ENCODE results near the gene HRK.

Gene HRK

DNA sequence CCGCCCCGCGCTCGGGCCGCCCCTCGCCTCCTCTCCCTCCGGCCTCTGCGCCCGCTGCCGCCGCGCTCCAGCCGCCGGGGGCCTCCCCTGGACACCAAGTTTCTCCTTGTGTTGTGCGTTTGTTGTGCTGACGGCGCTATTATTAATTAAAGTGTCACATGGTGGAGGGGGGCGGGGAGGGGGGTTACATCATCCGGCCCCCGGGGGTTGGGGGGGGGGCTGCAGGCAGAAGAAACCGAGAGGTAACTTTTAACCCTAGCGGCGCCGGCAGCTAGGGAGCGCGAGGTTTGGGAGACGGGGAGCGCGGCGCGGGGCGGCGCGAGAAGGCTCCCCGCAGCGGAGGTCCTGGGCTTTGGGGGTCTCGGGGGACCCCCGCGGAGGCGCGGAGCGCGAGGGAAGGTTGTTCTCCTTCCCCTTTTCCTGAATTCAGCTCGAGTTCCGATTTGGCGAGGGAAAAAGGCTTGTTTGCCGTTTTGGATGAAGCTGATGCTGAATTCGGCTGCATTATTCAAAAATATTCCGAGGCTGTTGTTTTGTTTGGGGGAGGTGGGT lies at the start of gene HRK:
Gene HRK, minus strand, starts transcription at position 117 of the 552 bp plus-strand sequence. CDS start 134 bp downstream, outside the sequence.
- DNase-seq: no peak

DNA sequence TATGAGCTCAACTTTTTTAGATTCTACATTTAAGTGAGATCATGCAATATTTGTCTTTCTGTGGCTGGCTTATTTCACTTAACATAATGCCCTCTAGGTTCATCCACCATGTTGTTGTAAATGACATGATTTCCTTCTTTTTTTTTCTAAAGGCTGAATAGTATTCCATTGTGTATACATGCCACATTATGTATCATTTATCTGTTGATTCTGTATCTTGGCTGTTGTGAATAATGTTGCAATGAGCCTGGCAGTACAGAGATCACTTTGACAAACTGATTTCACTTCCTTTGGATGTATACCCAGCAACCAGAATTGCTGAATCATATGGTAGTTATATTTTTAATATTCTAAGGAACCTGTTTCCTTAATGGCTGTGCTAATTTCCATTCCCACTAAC lies 48.6 kb upstream of the HRK start:
- no peak for DNase-seq

DNA sequence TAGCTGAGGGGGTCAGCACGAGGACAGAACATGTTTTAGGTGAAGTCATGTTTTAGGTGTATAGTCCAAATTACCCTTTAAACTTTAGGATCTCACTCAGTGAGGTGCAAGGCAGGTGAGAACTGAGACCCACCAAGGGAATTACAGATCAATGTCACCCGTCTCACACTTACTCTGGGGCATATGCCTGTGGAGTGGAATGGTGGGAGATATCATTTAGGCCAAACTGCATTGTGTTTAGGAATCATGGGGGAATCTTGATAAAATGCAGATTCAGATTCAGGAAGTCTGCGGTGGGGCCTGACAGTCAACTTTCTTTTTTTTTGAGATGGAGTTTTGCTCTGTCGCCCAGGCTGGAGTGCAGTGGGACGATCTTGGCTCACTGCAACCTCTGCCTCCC lies 47.3 kb upstream of the HRK start:
- no peak for DNase-seq

DNA sequence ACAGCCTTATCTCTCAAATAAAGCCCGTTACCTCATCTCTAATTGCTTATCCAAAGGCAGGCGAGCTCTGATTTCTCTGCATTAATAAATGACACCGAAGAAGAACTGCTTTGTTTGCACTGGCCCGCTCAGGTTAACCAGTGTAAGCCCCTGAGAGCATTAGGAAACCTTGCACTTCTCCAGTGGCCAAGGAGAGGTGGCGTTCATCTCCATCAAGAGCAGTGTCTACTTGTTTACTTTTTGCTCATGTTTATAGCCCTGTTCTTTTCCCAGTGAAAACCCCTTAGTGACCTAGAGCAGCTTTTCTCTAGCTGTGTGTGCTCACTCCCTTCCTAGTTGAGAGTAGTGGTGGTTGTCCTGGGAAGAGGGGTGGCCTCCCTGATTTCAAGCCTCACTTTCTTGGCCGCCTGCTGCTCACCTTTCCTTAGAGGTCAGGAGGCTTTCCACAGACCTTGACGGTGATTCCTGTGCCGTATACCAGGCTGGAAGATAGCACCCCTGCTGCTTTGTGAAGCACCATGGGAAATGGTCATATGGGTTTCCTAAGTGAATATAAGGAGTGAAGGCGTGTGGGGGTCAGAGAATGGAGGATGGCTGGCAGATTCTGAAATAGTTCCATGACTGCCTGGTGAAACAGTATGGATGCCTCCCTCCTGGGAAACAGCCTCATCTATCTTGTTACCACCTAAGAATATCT lies 46.2 kb upstream of the HRK start:
- no peak for DNase-seq

DNA sequence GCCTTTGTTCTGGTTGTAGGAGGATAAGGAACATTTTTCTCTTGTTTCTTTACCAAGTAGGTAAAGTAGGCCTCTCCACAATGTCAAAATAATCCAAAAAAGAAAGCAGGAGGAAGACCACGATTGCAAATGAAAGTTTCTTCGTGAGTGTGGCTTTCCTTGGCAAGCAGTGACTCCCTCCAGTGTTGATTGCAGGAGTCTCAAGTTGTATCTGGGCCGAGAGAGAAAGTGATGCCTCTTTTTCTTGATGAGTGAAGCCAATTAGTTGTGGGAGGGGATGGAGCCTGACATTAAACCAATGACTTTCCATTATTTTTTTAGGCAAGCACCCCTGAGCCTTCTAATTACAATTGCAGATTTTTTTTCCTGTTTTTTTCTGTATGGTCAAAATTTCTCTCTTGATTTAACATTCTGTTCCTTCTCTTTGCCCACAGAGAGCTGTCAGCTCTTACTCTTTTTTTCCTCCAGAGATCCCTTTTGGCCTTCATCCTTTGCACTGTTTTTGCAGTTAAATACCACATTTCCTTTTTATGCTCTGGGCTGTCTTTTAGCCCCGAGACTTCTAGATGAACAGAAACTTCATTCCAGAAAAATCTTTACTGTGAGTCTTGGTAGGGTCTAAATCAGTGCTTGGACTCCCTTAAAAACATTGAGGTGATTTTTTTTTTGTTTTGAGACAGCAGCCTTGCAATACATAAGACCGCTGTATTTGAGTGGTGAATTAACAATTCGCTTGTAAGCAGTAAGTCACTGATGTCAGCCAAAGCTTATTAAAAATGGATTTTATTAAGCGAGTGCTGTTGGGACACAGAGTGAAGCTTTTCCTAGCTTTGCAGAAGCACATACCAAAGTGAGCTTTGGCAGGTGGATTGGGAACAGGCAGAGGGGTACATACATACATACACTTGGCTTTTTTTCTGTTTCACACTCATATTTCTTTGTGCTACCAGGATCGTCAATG lies 45.3 kb upstream of the HRK start:
- no peak for DNase-seq

DNA sequence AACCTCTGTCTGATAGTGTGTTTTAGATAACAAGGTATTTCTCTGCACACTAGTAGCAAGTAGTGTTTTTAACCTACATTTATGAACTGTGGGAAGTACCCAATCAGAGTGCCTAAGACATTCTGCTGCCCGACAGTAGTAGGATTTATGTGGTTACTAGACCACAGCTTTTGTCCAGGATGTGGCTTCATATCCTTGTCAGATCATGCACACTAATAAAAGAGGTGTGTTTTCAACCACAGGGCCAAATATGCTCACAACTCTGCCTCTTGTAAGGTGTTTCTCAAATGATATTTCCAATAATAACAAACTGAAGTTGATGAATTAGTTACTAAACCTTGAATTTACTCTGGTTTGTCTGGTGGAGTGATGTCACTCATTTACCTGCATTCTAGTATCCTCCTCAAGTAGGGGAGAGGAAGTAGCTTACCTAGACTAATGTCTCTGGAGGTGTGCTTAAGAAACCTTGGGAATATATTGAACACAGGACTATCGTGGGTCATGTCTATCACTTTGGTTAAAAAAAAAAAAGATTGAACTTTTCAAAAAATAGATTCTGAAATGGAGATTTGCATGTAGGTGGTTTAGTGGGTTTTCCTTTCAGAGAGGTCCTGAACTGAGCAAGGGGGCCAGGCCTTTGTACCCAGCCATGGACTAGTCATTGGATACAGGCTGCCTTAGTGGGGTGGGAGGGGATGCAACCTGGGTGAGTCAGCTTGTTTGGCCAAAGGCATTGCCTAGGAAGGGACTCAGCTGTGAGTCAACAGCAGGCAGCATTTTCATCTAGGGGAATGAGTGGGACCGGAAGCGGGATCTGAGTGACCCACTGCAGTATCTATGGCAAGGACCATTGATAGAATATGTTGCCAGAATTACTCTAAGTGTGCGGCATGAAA lies 43.6 kb upstream of the HRK start:
- no peak for DNase-seq

DNA sequence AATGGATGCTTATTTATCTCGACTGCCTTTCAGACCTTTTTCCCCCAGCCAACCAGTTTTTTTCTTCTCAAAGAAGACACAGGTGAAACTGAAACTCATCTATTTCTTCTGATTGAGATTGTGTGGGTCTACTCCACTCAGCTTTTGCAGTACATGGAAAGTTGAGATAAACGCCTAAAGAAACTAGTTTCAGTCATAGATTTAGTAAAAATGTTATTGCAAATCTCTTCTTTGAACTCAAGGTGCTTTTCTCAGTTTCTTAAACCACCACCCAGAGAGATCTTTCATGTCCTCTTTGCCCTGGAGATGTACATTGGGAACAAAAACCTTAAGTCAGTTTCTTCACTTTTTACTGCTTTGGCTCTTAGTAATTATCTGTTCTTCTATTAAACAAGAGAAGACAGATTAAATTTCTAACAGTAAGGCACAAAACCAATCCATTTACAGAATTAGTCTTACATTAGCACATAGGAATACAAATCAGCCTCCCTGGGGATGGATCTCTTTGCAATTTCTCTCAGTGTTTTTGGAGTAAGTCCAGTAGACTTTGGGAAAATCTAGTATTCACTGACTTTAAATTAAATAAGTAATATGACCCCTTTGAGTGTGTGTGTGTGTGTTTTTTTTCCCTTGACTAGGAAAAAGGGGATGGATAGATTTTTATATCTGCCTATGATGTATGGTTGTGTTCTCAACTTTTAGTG lies 41.1 kb upstream of the HRK start:
- no peak for DNase-seq

DNA sequence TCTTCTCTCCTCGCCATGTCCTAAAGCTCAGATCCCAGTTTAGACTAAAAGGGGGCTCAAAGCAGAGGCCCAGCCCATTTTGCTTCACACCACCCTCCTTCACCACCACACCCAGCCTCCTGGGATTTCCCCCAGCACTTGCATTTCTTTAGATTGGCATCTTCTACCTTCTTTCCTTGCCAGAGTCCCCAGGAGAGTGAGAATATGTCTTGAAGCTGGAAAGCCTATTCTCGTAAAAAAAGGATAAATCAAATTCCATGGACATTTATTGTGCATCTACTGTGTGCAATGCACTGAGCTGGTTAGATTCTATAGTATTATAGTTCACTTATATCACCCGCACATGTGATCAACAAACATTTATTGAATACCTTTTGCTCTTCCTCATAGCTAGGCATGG lies 39.7 kb upstream of the HRK start:
- DNase-seq: no peak

DNA sequence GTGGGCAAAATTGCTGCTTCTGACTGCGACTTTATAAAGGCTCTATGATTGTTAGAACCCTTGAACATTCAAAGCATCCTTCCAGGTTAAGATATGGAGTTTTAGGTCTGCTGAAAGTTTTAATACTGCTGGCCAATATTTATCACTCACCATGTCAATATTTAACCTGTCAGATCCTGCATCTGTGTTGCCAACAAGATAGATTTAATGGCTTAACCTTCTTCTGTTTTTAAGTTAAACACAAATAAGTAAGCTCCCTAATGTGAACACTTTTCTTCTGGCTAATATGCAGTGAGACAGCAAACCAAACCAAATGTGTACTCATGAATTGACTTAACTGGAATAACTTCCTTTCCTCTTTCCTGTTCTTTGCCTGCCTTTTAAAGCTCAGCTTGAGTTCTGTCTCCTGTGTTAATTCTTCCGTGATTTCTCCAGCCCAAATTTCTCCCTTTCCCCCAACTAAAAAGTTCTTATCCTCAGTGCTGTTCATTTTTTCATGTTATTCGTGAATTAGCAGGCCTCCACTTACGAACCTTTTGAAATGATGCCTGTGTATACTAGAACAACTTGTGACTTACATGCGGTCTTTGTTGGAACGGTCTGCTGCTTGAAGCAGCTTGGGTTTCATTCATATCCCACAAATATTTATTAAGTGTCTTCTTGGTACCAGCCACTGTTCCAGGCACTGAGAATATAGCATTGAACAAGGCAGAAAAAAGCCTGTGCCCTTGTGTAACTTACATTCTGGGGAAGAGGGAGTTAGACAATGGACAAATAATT lies 38.7 kb upstream of the HRK start:
- no peak for DNase-seq

DNA sequence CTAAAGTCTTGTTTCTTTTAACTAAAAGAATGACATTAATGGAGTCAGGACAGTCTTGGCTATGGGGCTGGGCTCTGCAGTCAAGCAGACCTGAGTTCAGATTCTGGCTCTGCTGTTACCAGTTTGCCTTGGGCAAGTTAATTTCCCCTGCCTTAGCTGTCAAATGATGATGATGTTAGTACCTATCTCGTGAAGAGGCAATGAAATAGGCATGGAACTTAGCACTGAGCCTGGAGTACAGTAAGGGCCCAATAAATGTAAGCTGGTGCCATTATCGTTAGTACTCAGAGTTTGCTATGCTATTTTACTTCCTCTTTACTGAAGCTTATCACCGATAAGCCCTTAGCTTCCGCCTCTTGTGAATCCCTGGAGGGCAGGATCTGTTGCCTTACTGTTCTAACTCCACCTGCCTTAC lies 38.0 kb upstream of the HRK start:
- no peak for DNase-seq

DNA sequence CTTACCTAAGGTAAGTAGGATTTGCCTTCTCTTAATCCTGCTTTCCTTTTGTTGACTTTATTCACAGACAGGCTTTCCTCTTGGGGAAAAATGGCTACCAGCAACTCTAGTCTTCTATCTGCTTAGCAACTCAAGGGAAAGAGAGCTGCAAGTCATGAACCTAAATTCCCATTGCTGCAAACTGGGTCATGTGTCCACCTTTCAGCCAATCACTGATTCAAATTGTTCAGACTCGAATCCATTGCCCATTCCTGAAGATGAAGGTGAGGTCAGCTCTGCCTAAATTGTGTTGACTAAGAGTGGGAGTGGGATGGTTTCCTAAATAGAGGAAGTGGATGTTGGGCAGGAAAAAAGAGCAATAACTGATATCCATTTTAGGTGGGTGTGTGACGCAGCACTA lies 37.2 kb upstream of the HRK start:
- no peak for DNase-seq

DNA sequence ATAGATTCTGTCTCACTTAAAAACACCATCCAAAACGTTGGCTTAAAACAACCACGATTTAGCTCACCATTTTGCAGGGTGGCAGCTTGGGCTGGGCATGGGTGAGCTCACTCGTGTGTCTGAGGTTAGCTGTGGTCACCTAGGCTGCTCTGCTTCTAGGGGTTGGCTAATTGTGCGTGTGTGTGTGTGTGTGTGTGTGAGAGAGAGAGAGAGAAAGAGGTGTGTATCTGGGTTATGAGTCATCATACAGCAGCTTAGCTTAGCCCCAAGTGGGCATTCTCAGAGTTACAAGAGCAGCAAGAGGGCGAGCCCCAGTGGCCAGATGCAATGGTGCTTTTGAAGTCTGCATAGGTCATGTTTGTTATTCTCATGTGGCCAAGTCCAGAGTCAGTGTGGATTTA lies 35.5 kb upstream of the HRK start:
- no peak for DNase-seq

DNA sequence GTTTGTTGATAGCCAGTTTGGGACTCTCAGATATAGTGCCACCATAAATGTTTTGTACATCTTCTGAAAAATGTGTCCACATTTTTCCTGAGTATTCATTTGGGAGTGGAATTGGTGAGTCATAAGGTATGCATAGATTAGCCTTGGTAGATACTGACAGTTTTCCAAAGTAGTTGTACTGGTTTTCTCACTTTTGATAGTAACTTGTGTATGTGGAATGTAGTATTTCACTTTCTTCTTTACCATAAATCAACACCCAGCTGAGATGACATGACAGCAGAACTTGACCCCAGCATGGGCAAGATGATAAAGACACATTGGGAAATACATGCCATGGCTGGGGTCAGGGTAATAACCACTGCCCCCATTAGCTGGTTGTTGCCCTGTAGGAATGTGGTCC lies 34.9 kb upstream of the HRK start:
- DNase-seq: no peak

DNA sequence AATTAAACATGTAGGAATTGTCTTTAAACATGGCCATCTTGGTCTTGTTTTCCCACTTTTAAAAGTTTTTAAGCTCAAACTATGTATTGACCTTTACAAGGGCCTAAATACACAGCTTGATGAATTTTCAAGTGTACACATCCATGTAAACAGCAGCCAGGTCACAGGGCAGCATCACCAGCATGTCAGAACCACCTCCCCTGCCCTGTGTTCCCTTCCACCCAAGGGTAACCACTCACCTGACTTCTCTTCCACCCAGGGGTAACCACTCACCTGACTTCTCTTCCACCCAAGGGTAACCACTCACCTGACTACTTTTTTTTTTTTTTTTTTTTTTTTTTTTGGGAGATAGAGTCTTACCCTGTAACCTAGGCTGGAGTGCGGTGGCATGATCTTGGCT lies 34.1 kb upstream of the HRK start:
- DNase-seq: no peak

DNA sequence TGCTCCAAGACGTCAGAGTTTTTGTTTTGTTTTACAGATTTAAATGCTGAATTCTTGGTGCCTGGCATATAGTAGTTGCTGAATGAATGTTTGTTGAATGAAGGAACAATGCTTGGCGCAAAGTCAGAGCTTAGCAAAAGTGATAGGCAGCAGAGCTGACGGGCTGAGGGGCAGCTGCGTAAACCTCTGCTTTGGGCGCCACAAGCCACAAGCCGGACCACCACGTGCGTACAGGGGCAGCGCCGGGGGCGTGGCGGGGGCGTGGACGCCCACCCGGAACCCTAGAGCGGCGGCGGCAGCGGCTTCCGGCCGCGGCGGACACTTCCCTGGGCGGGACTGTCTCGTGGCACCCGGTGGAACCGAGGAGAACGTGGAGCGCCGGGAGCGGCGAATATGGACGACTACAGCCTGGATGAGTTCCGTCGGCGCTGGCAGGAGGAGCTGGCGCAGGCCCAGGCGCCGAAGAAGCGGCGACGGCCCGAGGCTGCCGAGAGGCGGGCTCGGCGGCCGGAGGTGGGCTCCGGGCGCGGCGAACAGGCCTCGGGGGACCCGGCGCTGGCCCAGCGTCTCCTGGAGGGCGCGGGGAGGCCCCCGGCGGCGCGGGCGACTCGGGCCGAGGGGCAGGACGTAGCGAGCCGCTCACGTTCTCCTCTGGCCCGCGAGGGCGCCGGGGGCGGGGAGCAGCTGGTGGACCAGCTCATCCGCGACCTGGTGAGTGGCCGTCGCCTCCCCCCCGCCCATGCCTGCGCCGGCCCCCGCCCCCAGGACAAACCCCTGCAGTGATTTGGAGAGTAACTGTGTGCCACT lies 29.6 kb upstream of the HRK start, which contains the start of gene FBXW8:
Gene FBXW8, plus strand, starts transcription at position 306 of the 807 bp plus-strand sequence. Its CDS starts 88 bp downstream, at position 394.
- DNase-seq: peak; percentile 89

DNA sequence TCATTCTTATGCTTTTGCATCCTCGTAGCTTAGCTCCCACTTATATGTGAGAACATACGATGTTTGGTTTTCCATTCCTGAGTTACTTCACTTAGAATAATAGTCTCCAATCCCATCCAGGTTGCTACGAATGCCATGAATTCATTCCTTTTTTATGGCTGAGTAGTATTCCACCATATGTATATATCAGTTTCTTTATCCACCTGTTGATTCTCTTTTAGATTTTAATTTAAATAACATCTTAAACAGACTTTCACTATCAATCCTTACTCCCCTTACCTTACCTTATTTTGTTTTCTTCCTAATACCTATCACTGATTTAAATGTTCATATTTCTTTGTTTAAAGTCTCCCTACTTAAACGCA lies 29.0 kb upstream of the HRK start:
- no peak for DNase-seq

DNA sequence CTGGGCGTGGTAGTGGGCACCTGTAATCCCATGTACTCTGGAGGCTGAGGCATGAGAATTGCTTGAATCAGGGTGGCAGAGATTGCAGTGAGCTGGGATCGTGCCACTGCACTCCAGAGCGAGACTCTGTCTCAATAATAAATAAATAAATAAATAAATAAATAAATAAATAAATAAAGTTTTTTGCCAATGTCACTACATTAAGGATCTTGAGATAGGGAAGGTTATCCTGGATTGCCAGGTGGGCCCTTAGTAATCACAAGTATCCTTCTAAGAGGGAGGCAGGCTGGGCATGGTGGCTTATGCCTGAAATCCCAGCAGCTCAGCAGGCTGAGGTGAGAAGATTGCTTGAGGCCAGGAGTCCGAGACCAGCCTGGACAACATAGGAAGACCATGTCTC lies 25.0 kb upstream of the HRK start:
- DNase-seq: no peak

DNA sequence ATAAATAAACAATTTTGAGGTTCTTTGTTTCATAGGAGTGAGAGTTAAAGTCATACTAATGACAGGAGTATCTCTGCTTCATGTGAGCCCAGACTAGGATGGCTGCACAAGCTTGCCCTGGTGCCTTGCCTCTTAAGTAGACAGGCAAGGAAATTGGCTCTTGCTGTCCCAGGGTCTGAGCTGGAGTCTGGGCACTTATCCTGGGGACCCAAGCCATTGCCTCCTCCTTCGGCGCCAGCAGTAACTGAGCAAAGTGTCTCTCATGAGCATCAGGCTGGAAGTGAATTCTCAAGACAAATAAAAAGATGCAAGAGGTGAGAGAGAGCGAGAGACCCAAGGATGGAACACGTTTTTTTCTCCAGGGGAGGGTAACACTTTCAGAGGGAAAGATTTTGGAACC lies 22.6 kb upstream of the HRK start:
- no peak for DNase-seq

DNA sequence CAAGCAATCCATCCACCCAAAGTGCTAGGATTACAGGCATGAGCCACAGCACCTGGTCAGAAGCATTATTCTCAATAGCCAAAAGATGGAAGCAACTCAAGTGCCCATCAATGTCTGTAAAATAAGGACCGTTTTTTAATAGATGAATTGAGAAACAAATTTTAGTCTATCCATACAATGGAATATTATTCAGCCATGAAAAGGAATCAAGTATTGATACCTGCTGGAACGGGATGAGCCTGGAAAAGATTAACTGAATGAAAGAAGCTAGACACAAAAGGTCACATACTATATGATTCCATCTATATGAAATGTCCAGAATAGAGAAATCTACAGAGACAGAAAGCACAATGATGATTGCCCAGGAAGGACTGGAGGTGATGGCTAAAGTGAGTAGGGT lies 20.4 kb upstream of the HRK start:
- DNase-seq: no peak

DNA sequence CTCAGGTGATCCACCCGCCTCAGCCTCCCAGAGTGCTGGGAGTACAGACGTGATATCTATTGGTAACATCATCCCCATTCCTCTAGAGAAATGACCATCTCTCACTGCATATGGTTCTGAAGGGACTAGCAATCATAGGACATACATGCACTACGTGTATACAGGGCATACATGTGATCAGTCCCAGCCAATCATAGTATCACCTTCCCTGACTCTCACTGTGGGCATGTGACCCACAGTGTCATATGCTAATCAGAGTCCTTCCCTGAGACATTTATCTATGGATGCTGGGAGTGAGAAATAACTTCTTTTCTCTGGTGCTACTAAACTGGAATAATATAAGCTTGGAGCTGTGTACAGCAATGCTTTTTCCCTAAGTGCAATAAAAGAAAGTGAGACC lies 17.4 kb upstream of the HRK start:
- DNase-seq: no peak

Measured in femur (tissue), 1 donor.